BLaER1 treated with 17β-estradiol and CSF1 and Interleukin-3, amounts not matched to agents 10 nM and 100 nM (cell line): Measurements from ENCODE around the gene PALM2AKAP2.

ENCODE experiments used
- H3K27ac ChIP-seq, 11 experiments: shearing (Covaris generic); formaldehyde crosslinking; 2 replicates each; pipeline ENCODE4 v1.8.1; 2022
- H3K27me3 ChIP-seq, 11 experiments: shearing (Covaris generic); formaldehyde crosslinking; 2 replicates each; pipeline ENCODE4 v1.8.1; 2022
- H3K36me3 ChIP-seq, 11 experiments: shearing (Covaris generic); formaldehyde crosslinking; 2 replicates each; pipeline ENCODE4 v1.8.1; 2022
- H3K4me1 ChIP-seq, 10 experiments: shearing (Covaris generic); formaldehyde crosslinking; 2 replicates each; pipeline ENCODE4 v1.8.1; 2022
- H3K4me2 ChIP-seq, 11 experiments: shearing (Covaris generic); formaldehyde crosslinking; 2 replicates each; pipeline ENCODE4 v1.8.1; 2022
- H3K4me3 ChIP-seq, 10 experiments: shearing (Covaris generic); formaldehyde crosslinking; 2 replicates each; pipeline ENCODE4 v1.8.1; 2022
- H3K9ac ChIP-seq, 11 experiments: shearing (Covaris generic); formaldehyde crosslinking; 2 replicates each; pipeline ENCODE4 v1.8.1; 2022
- H3K9me3 ChIP-seq, 11 experiments: shearing (Covaris generic); formaldehyde crosslinking; replicated peaks in 1 of 11; 2 replicates each; pipeline ENCODE4 v1.8.1; 2022
- H4K20me1 ChIP-seq, 11 experiments: shearing (Covaris generic); formaldehyde crosslinking; 2 replicates each; pipeline ENCODE4 v1.8.1; 2022
- Cebpa-rat ChIP-seq, 11 experiments: shearing (Covaris generic); IDR thresholded peaks; 2 replicates each; pipeline ENCODE4 v1.8.1; 2022

PALM2AKAP2 gene

DNA sequence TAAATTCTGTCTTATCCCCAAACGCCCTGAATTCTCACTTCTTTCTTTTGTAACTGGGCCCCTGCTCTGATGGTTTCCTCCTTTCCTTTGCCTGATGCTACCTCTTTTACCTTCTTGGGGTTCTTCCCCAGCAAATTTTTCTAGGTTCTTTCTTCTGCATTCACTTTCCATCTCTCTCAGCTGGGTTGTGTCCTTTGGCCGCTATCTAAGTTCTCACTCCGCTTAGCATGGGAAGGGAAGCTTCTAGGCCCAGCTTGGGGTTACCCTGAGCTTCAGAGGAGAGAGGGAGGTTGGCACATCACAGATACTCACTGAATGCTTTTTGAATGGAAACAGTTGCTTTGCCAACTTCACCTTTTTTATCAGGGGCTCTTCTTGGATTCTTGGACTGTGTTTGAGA is 17.0 kb downstream of the PALM2AKAP2 start:
- no peak for TF ChIP-seq Cebpa-rat (IDR thresholded peaks at IDR 0.05)
- H3K9me3 ChIP-seq: no peaks in the 10 kb centered on the region
- no peaks in the 10 kb centered on the region for H3K4me1 ChIP-seq
- H3K4me2 ChIP-seq: no peak overlapping the region
- no peak overlapping the region for H3K9ac ChIP-seq
- H3K27me3 ChIP-seq: no peaks in the 10 kb centered on the region
- H3K4me3 ChIP-seq: no peak overlapping the region
- H3K27ac ChIP-seq: no peak overlapping the region
- H3K36me3 ChIP-seq: no peaks in the 10 kb centered on the region
- H4K20me1 ChIP-seq: no peaks in the 10 kb centered on the region

DNA sequence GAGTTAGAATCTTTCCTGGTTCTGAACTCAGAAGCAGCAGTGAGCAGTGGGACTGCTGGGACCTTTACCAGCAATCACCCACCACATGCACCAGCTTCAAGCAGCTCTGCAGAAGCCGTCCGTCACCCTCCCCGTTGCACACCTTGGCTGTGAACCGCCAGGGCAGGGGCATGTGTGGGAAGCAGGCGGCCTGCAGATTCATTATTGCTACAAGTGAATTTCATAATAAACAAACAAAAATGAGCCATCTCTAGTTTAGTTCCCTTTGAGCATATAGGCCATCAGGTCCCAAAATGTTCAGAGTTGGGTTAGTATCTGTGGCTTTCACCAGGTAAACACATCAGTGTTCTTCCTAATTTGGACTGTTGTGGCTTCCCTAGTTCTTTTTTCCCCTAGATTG is 17.5 kb downstream of the PALM2AKAP2 start:
- H3K9ac ChIP-seq: no peak overlapping the region
- no peak overlapping the region for H3K27ac ChIP-seq
- H3K4me2 ChIP-seq: no peak overlapping the region
- H3K9me3 ChIP-seq: no peaks in the 10 kb centered on the region
- no peaks in the 10 kb centered on the region for H3K36me3 ChIP-seq
- no peak for TF ChIP-seq Cebpa-rat (IDR thresholded peaks at IDR 0.05)
- H3K27me3 ChIP-seq: no peaks in the 10 kb centered on the region
- no peak overlapping the region for H3K4me3 ChIP-seq
- no peaks in the 10 kb centered on the region for H4K20me1 ChIP-seq
- no peaks in the 10 kb centered on the region for H3K4me1 ChIP-seq

DNA sequence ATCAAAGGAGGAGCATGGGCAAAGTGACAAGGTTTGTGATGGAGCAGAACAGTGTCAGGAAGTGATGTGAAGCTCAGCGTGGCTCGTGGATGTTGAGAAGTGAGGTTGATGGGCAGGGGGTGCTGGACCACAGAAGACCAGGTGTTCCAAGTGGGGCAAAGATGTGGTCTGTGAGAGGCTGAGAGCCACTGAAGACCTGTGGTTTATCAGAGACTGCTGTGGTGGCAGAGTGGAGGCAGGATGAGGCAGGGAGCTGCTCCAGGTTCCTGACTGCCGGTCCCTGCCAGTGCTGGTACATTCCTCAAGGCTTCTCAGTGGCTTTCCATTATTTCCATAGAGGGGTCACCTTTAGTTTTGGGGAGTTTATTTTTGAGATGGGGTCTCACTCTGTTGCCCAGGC is 19.1 kb downstream of the PALM2AKAP2 start:
- no peak overlapping the region for H3K9ac ChIP-seq

DNA sequence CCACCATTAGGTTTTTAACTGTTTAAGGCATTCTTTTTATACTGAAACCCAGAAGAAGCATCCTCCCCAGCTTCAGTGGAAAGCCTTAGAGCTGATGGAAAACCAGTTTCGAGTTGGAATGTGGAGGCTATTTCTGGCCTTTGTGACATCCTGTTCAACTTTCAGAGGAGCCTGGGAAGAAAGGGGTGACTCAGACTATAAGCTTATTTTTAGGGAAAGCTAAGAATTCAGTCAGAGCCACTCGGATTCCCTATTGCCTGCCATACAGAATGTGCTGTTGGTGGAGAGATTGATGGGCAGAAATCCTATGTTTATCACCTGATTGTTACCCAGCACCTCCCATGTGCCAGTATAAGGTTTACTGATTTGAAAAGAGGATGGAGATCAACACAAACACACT is 19.8 kb downstream of the PALM2AKAP2 start:
- no peaks in the 10 kb centered on the region for H4K20me1 ChIP-seq
- no peaks in the 10 kb centered on the region for H3K36me3 ChIP-seq
- H3K4me1 ChIP-seq: no peaks in the 10 kb centered on the region
- no peak overlapping the region for H3K9ac ChIP-seq
- H3K27me3 ChIP-seq: no peaks in the 10 kb centered on the region
- H3K27ac ChIP-seq: no peak overlapping the region
- no peak overlapping the region for H3K4me2 ChIP-seq
- no peak overlapping the region for H3K4me3 ChIP-seq
- H3K9me3 ChIP-seq: no peaks in the 10 kb centered on the region
- no peak for TF ChIP-seq Cebpa-rat (IDR thresholded peaks at IDR 0.05)

More for the DNA sequence above, 19.1 kb downstream of the PALM2AKAP2 start:
- no peak overlapping the region for H3K4me2 ChIP-seq
- H3K4me3 ChIP-seq: no peak overlapping the region
- no peak for TF ChIP-seq Cebpa-rat (IDR thresholded peaks at IDR 0.05)
- no peaks in the 10 kb centered on the region for H3K9me3 ChIP-seq
- no peaks in the 10 kb centered on the region for H3K27me3 ChIP-seq
- no peaks in the 10 kb centered on the region for H4K20me1 ChIP-seq
- H3K27ac ChIP-seq: no peak overlapping the region
- H3K36me3 ChIP-seq: no peaks in the 10 kb centered on the region
- no peaks in the 10 kb centered on the region for H3K4me1 ChIP-seq

DNA sequence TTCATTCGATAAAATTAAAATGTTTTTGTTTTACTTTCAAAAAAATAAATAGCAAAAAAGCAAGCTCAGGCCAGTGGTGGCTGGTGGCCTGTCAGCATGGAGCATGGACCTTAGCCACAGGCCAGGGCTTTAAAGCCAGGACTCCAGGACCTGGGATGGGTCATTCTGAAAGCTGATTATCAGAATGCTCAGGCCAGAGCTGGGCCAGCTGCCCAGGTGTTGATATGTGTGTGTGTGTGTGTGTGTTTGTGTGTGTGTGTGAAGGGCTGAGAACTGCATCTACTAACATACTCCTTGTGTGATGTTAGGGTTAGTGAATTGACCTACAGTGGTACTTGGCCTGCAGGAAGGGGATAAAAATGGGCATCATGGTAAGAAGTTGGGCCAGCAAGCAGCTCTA is 21.5 kb downstream of the PALM2AKAP2 start:
- Histone ChIP-seq H3K9me3 (no peaks in the 10 kb centered on the region), H3K27me3 (no peaks in the 10 kb centered on the region)
- no peak for TF ChIP-seq Cebpa-rat (IDR thresholded peaks at IDR 0.05)

DNA sequence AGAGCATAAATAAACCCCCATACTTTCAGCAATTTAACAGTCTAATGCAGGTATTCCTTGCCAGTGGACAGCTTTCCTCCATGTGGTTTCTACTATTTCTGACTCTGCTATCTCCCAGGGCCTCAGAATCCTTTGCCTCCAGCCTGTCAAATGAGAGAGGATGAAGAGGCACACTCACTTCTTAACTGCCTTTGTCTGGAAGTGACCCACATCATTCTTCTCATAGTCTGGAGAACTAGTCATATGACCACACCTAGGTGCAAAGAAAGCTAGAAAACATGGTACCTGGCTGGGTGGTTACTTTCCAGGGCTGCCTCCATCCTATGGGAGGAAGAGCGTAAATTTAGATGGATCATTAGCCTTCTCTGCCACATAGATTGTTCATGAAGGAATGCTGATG is 22.5 kb downstream of the PALM2AKAP2 start:
- H3K9me3 ChIP-seq: peaks cover 0 to under 1% (median 0%) of the 10 kb centered on the region in 11 experiments; a peak in 2 of 22 replicates
- no peak overlapping the region for H3K27ac ChIP-seq
- H3K4me1 ChIP-seq: peaks cover 0 to 9% (median 3%) of the 10 kb centered on the region in 10 experiments; a peak in 6 of 20 replicates
- H3K4me2 ChIP-seq: no peak overlapping the region
- no peaks in the 10 kb centered on the region for H3K36me3 ChIP-seq
- no peak overlapping the region for H3K4me3 ChIP-seq
- TF ChIP-seq Cebpa-rat (IDR thresholded peaks at IDR 0.05): no peak
- H3K27me3 ChIP-seq: no peaks in the 10 kb centered on the region
- no peak overlapping the region for H3K9ac ChIP-seq
- no peaks in the 10 kb centered on the region for H4K20me1 ChIP-seq

More for the DNA sequence above, 21.5 kb downstream of the PALM2AKAP2 start:
- no peak overlapping the region for H3K4me2 ChIP-seq
- peaks cover 0 to 2% (median 0%) of the 10 kb centered on the region in 10 experiments; a peak in 3 of 20 replicates for H3K4me1 ChIP-seq
- H4K20me1 ChIP-seq: no peaks in the 10 kb centered on the region
- H3K27ac ChIP-seq: no peak overlapping the region
- H3K9ac ChIP-seq: no peak overlapping the region
- H3K36me3 ChIP-seq: no peaks in the 10 kb centered on the region
- H3K4me3 ChIP-seq: no peak overlapping the region

DNA sequence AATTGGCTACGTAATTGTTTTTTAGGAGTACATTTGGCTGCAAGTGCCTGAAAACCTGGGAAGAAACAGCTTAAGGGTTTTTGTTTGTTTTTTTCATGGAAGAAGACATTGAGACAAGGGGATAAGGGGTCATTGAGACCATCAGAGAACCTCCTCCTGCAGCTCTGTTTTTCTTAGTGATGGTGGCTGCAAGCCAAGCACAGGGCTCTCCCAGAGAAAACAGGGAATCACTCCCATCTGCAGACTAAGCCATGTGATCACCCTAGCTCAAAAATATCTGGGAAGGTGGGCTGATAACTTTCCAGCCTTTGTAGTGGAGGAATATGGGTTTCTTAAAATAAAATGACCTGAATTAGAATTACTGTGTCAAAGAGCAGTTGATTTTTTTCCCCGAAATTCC is 25.1 kb downstream of the PALM2AKAP2 start:
- Histone ChIP-seq H3K4me1 (peaks cover 0 to 9% (median 3%) of the 10 kb centered on the region in 10 experiments; a peak in 6 of 20 replicates), H3K36me3 (no peaks in the 10 kb centered on the region), H3K4me3 (no peak overlapping the region), H3K9me3 (peaks cover 0 to 26% (median 9%) of the 10 kb centered on the region in 11 experiments; a peak in 14 of 22 replicates), H3K4me2 (no peak overlapping the region), H3K9ac (no peak overlapping the region), H3K27me3 (no peaks in the 10 kb centered on the region), H3K27ac (no peak overlapping the region), H4K20me1 (no peaks in the 10 kb centered on the region)
- TF ChIP-seq Cebpa-rat (IDR thresholded peaks at IDR 0.05): no peak

DNA sequence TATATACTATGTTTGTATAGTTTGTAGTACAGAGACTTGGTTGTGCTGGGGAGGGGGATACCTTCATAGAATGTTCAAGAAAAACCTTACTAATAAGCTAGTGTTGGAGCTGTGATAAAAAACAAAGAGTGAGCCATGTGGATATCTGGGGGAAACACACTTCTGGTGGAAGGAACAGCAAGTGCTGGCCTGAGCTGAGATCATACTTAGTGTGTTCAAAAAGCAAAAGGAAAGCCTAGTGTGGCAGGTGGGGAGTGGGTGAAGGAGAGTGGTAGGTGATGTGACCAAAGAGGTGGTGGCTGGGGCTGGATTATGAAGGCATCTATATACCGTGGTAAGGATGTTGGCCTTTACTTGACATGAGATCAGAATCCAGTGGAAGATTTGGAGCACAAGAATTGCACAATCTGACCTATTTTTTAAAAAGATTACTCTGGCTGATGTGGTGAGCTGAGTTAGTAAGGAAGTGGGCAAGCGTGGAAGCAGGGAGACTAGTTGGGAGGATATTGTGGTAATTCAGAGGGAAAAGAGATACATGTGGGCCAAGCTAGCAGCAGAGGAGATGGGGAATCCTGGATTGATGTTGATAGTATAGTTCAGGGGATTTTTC is 26.6 kb downstream of the PALM2AKAP2 start:
- no peaks in the 10 kb centered on the region for H3K36me3 ChIP-seq
- TF ChIP-seq Cebpa-rat (IDR thresholded peaks at IDR 0.05): peak in 3 of 11 experiments; percentile 39 to 53 (median 46); a peak in 4 of 22 replicates

DNA sequence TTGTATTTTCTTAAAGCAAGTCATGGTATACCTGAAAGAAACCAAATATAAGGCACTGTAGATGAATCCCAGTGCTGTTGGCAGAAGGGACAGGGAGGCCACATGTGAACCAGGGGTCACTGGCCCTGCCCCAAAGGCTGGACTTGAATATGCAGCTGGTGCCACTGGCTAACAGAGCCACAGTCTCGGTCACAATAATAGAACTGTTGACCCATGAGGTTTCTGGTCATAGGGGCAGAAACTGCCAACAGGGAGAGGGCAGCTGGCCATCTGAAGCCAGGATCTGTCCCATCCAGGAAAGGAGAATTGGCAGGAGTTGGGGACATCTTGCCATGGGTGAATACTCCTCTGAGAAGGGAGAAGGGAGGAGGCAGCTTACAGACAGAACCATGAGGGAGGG is 31.9 kb downstream of the PALM2AKAP2 start:
- Histone ChIP-seq H3K9me3 (peaks cover 0 to 27% (median 9%) of the 10 kb centered on the region in 11 experiments; a peak in 14 of 22 replicates), H3K9ac (no peak overlapping the region), H3K27me3 (no peaks in the 10 kb centered on the region), H4K20me1 (no peaks in the 10 kb centered on the region), H3K4me3 (no peak overlapping the region), H3K36me3 (no peaks in the 10 kb centered on the region), H3K4me1 (peaks cover 8 to 34% (median 21%) of the 10 kb centered on the region in 10 experiments; a peak in 19 of 20 replicates), H3K27ac (no peak overlapping the region), H3K4me2 (peak overlapping the region in 1 of 11 experiments; percentile 55; a peak in 1 of 22 replicates)
- no peak for TF ChIP-seq Cebpa-rat (IDR thresholded peaks at IDR 0.05)

More for the DNA sequence above, 26.6 kb downstream of the PALM2AKAP2 start:
- Histone ChIP-seq H3K4me3 (no peak overlapping the region), H3K9me3 (peaks cover 0 to 27% (median 9%) of the 10 kb centered on the region in 11 experiments; a peak in 14 of 22 replicates), H3K27ac (no peak overlapping the region), H3K27me3 (no peaks in the 10 kb centered on the region), H3K4me2 (peak overlapping the region in 6 of 11 experiments; percentile 18 to 64 (median 28); a peak in 11 of 22 replicates), H3K4me1 (peaks cover 0 to 9% (median 3%) of the 10 kb centered on the region in 10 experiments; a peak in 6 of 20 replicates), H3K9ac (no peak overlapping the region), H4K20me1 (no peaks in the 10 kb centered on the region)

DNA sequence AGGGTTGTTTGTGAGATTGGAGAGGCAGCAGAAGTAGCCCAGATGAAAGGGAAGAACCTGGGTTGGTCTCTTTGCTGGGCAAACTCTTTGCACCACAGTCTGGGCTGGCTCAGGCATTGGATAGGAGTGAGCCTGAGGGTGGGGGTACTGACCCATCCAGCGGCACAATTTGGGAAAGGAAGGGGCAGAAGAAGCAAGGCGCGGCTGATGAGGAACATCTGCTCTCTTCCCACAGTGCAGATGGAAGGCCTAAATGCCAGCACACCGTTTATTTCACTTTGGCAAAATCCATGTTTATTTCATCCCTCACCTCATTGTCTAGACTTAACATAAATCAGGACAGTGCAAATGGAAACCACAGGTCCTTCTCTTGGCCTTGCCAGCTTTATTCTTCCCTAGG is 32.3 kb downstream of the PALM2AKAP2 start:
- H3K9me3 ChIP-seq: peaks cover 0 to 27% (median 9%) of the 10 kb centered on the region in 11 experiments; a peak in 14 of 22 replicates

More for the DNA sequence above, 32.3 kb downstream of the PALM2AKAP2 start:
- no peaks in the 10 kb centered on the region for H3K36me3 ChIP-seq
- H3K27me3 ChIP-seq: no peaks in the 10 kb centered on the region
- no peaks in the 10 kb centered on the region for H4K20me1 ChIP-seq
- peak overlapping the region in 10 of 11 experiments; percentile 20 to 64 (median 45); a peak in 17 of 22 replicates for H3K4me2 ChIP-seq
- no peak for TF ChIP-seq Cebpa-rat (IDR thresholded peaks at IDR 0.05)
- no peak overlapping the region for H3K27ac ChIP-seq
- H3K9ac ChIP-seq: no peak overlapping the region
- H3K4me3 ChIP-seq: no peak overlapping the region
- H3K4me1 ChIP-seq: peaks cover 8 to 30% (median 19%) of the 10 kb centered on the region in 10 experiments; a peak in 19 of 20 replicates
